Measurements from ENCODE around the gene DUSP6.

DUSP6 gene

DNA sequence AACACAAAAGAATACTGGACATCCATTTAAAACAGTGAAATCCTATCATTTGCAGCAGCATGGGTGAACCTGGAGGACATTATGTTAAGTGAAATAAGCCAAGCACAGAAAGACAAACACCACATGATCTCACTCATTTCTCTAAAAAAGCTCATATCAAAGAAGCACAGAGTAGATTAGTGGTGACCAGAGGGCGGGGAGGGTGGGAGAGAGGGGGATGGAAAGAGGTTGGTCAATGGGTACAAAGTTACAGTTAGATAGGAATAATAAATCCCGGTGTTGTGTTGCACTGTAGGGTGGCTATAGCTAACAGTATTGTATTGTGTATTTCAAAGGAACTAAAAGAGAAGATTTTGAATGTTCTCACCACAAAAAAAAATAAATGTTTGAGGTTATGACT is 52.4 kb downstream of the DUSP6 start:
- Histone ChIP-seq H3K27ac (ENCODE audit: low read length) (no peak overlapping the region), H3K4me3 (ENCODE audit: low read length) (no peak overlapping the region), H3K9ac (ENCODE audit: low read depth, low read length) (no peak overlapping the region), H3K4me1 (ENCODE audit: insufficient read depth, low read length) (no peaks in the 10 kb centered on the region), H3K9me3 (ENCODE audit: insufficient read depth, low read depth, low read length) (no peaks in the 10 kb centered on the region), H3K36me3 (ENCODE audit: insufficient read depth, low read depth, low read length) (no peaks in the 10 kb centered on the region), H3K27me3 (ENCODE audit: insufficient read depth, low read length) (no peaks in the 10 kb centered on the region)

DNA sequence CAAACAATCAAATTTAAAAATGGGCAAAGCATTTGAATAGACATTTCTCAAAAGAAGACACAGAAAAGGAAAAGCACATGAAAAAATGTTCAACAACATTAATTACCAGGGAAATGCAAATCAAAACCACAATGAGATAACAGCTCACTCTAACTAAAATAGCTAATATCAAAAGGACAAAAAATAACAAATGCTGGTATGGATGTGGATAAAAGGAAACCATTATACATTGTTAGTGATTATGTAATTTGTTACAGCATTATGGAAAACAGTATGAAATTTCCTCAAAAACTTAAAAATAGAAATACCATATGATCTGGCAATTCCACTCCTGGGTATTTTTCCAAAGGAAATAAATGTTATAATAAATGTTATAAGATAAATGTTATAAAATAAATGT is 52.9 kb downstream of the DUSP6 start:
- Histone ChIP-seq H3K9ac (ENCODE audit: low read depth, low read length) (no peak overlapping the region), H3K4me1 (ENCODE audit: insufficient read depth, low read length) (no peaks in the 10 kb centered on the region), H3K9me3 (ENCODE audit: insufficient read depth, low read depth, low read length) (no peaks in the 10 kb centered on the region), H3K27ac (ENCODE audit: low read length) (no peak overlapping the region), H3K27me3 (ENCODE audit: insufficient read depth, low read length) (no peaks in the 10 kb centered on the region), H3K4me3 (ENCODE audit: low read length) (no peak overlapping the region), H3K36me3 (ENCODE audit: insufficient read depth, low read depth, low read length) (no peaks in the 10 kb centered on the region)
